PFSK-1 (cell line): ENCODE results near the gene RHOT2.

ENCODE experiments used
- FOXP2 ChIP-seq: optimal IDR thresholded peaks from 2 replicates; pipeline ENCODE3; 2011; ENCODE audit warnings: borderline replicate concordance, control low read depth, inconsistent platforms; ENCODE audit not compliant: insufficient read depth; ENCODE audit errors: extremely low read length, extremely low read depth
- POLR2AphosphoS5 ChIP-seq: IDR thresholded peaks from 2 replicates; pipeline ENCODE4 v1.6.1; 2012; ENCODE audit warnings: low read depth, mild to moderate bottlenecking, control low read depth, low read length, moderate library complexity
- REST ChIP-seq, 2 experiments: IDR thresholded peaks; 2 replicates each; pipeline versions ENCODE4 v1.6.1 to v1.8.0; 2011 to 2012; ENCODE audit warnings: low read depth in 2 of 2, low read length in 2 of 2, control low read depth in 1 of 2, inconsistent platforms in 1 of 2, mild to moderate bottlenecking in 1 of 2, moderate library complexity in 1 of 2; ENCODE audit not compliant: insufficient read depth in 1 of 2
- SIN3A ChIP-seq: IDR thresholded peaks from 2 replicates; pipeline ENCODE4 v1.6.1; 2012; ENCODE audit warnings: mild to moderate bottlenecking, low read length, moderate library complexity, borderline replicate concordance; ENCODE audit not compliant: insufficient read depth
- TAF1 ChIP-seq: IDR thresholded peaks from 2 replicates; pipeline ENCODE4 v1.6.1; 2012; ENCODE audit warnings: low read length, control low read depth, borderline replicate concordance; ENCODE audit not compliant: insufficient read depth

The RHOT2 gene

DNA sequence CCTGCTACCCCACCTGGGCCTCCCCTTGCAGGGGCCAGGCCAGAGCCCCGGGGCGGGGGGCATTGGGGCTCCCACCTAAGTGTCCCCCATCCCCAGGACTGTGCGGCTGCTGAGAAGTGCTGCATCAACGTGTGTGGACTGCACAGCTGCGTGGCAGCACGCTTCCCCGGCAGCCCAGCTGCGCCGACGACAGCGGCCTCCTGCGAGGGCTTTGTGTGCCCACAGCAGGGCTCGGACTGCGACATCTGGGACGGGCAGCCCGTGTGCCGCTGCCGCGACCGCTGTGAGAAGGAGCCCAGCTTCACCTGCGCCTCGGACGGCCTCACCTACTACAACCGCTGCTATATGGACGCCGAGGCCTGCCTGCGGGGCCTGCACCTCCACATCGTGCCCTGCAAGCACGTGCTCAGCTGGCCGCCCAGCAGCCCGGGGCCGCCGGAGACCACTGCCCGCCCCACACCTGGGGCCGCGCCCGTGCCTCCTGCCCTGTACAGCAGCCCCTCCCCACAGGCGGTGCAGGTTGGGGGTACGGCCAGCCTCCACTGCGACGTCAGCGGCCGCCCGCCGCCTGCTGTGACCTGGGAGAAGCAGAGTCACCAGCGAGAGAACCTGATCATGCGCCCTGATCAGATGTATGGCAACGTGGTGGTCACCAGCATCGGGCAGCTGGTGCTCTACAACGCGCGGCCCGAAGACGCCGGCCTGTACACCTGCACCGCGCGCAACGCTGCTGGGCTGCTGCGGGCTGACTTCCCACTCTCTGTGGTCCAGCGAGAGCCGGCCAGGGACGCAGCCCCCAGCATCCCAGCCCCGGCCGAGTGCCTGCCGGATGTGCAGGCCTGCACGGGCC lies 35.2 kb upstream of the RHOT2 start:
- TF ChIP-seq SIN3A = no peak
- no peak for TF ChIP-seq REST (IDR thresholded peaks at IDR 0.05; ENCODE audit: insufficient read depth in 1 of 2, low read depth in 2 of 2, low read length in 2 of 2)
- TF ChIP-seq FOXP2 = no peak
- no peak for TF ChIP-seq POLR2AphosphoS5
- no peak for TF ChIP-seq TAF1

DNA sequence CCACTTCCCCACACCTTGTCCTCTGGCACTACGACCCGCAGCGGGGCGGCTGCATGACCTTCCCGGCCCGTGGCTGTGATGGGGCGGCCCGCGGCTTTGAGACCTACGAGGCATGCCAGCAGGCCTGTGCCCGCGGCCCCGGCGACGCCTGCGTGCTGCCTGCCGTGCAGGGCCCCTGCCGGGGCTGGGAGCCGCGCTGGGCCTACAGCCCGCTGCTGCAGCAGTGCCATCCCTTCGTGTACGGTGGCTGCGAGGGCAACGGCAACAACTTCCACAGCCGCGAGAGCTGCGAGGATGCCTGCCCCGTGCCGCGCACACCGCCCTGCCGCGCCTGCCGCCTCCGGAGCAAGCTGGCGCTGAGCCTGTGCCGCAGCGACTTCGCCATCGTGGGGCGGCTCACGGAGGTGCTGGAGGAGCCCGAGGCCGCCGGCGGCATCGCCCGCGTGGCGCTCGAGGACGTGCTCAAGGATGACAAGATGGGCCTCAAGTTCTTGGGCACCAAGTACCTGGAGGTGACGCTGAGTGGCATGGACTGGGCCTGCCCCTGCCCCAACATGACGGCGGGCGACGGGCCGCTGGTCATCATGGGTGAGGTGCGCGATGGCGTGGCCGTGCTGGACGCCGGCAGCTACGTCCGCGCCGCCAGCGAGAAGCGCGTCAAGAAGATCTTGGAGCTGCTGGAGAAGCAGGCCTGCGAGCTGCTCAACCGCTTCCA lies 34.4 kb upstream of the RHOT2 start:
- no peak for TF ChIP-seq POLR2AphosphoS5
- no peak for TF ChIP-seq SIN3A
- TF ChIP-seq TAF1 = no peak
- no peak for TF ChIP-seq FOXP2
- no peak for TF ChIP-seq REST (IDR thresholded peaks at IDR 0.05; ENCODE audit: insufficient read depth in 1 of 2, low read depth in 2 of 2, low read length in 2 of 2)

GRCh38 chr16:634051-634670 lies 33.8 kb upstream of the RHOT2 start:
- TF ChIP-seq FOXP2 = no peak
- no peak for TF ChIP-seq SIN3A
- TF ChIP-seq POLR2AphosphoS5 = no peak
- TF ChIP-seq REST (IDR thresholded peaks at IDR 0.05; ENCODE audit: insufficient read depth in 1 of 2, low read depth in 2 of 2, low read length in 2 of 2) = no peak
- TF ChIP-seq TAF1 = no peak

DNA sequence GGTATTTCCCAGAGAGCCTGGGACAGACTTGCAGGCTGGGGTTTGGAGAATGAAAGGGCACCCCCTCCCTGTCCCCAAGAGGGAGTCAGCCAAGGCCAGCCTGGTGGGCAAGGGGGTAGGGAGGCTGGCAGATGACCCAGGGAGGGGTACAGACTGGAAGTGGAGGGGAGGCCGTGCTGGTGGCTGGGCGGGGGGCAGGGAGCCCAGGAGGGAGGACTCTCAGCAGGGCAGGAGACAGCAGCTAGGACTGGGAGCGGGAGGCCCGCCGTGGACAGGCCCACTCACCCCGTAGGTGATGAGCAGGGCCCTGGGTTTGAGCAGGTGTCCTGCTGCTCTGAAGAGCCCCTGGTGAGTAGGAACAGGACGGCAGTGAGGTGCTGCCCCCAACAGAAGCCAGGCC lies 32.9 kb upstream of the RHOT2 start:
- TF ChIP-seq SIN3A (no peak), FOXP2 (no peak), REST (IDR thresholded peaks at IDR 0.05; ENCODE audit: insufficient read depth in 1 of 2, low read depth in 2 of 2, low read length in 2 of 2) (no peak), TAF1 (no peak), POLR2AphosphoS5 (no peak)
